Esophagus squamous epithelium (tissue), 4 donors: ENCODE measurements around the gene STK35.

ENCODE experiments used
- CTCF ChIP-seq, 6 experiments: fragments of 450-650 bp in 4 of 6; fragments of 200-600 bp in 2 of 6; sonication (generic) in 2 of 6; IDR thresholded peaks; one replicate each; pipeline ENCODE4 v1.5.1; 2016 to 2019; ENCODE audit warnings: antibody characterized with exemption in 6 of 6, mild to moderate bottlenecking in 4 of 6, moderate library complexity in 4 of 6
- POLR2A ChIP-seq, 4 donors: fragments of 450-650 bp; IDR thresholded peaks; one replicate each; pipeline ENCODE4 v1.6.1; 2017; ENCODE audit warnings: antibody characterized with exemption in 4 of 4, mild to moderate bottlenecking in 4 of 4, moderate library complexity in 3 of 4

GRCh38 chr20:2183381-2183780 lies 81.8 kb downstream of the STK35 start:
- TF ChIP-seq POLR2A (IDR thresholded peaks at IDR 0.05) (no peak), CTCF (IDR thresholded peaks at IDR 0.05) (no peak)
